Upper lobe of left lung (tissue), 4 donors: ENCODE results near the gene DLGAP4.

Experiments used
- POLR2A ChIP-seq, 4 donors: fragments of 450-650 bp; IDR thresholded peaks; one replicate each; pipeline ENCODE4 v1.5.1; 2016 to 2017; ENCODE audit warnings: antibody characterized with exemption in 4 of 4, mild to moderate bottlenecking in 2 of 4
- POLR2AphosphoS5 ChIP-seq, 2 donors: sonication (generic); formaldehyde crosslinking; IDR thresholded peaks; one replicate each; pipeline ENCODE4 v1.5.1; 2017; ENCODE audit warnings: antibody characterized with exemption in 2 of 2
- TF ChIP-seq, protein P1 (sequence below), 6 experiments: fragments of 450-650 bp in 4 of 6; fragments of 200-600 bp in 2 of 6; sonication (generic) in 2 of 6; IDR thresholded peaks; one replicate each; pipeline ENCODE4 v1.5.1; 2016 to 2019; ENCODE audit warnings: antibody characterized with exemption in 6 of 6

DNA sequence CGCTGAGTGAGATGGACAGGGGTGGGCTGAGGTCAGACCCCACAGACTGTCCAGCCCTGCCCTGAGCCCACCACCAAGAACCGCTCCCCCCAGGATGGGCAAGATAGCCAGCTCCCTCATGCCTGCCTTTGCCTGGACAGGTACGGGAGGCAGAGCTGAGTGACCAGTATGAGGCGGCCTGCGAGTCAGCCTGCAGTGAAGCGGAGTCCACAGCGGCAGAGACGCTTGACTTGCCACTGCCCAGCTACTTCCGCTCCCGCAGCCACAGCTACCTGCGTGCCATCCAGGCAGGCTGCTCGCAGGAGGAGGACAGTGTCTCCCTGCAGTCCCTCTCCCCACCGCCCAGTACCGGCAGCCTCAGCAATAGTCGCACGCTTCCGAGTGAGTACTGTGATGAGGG lies 140.4 kb downstream of the DLGAP4 start:
- TF ChIP-seq, protein P1, sequence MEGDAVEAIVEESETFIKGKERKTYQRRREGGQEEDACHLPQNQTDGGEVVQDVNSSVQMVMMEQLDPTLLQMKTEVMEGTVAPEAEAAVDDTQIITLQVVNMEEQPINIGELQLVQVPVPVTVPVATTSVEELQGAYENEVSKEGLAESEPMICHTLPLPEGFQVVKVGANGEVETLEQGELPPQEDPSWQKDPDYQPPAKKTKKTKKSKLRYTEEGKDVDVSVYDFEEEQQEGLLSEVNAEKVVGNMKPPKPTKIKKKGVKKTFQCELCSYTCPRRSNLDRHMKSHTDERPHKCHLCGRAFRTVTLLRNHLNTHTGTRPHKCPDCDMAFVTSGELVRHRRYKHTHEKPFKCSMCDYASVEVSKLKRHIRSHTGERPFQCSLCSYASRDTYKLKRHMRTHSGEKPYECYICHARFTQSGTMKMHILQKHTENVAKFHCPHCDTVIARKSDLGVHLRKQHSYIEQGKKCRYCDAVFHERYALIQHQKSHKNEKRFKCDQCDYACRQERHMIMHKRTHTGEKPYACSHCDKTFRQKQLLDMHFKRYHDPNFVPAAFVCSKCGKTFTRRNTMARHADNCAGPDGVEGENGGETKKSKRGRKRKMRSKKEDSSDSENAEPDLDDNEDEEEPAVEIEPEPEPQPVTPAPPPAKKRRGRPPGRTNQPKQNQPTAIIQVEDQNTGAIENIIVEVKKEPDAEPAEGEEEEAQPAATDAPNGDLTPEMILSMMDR (IDR thresholded peaks at IDR 0.05), result no peak
- TF ChIP-seq POLR2A (IDR thresholded peaks at IDR 0.05) (no peak), POLR2AphosphoS5 (IDR thresholded peaks at IDR 0.05) (no peak)
